Hepatocyte (in vitro differentiated cells): ENCODE results near the gene IL10RA. TPM values are rescaled to one million over a fixed set of nuclear protein-coding genes. Genes with fewer than 3 reads are reported as not detected.

Source experiments
- DNase-seq: peaks from one replicate; pipeline ENCODE4 v3.0.0-alpha.2; 2016; ENCODE audit warnings: low spot score
- H2AFZ ChIP-seq: fragments of 200-600 bp; sonication (generic); 2 replicates; pipeline ENCODE4 v1.6.0; 2016; ENCODE audit warnings: antibody characterized with exemption, mild to moderate bottlenecking
- H3K27ac ChIP-seq: fragments of 200-600 bp; sonication (generic); 2 replicates; pipeline ENCODE4 v1.5.1; 2016; ENCODE audit warnings: mild to moderate bottlenecking
- H3K27me3 ChIP-seq: fragments of 200-600 bp; sonication (generic); 2 replicates; pipeline ENCODE4 v1.6.1; 2016
- H3K36me3 ChIP-seq: fragments of 200-600 bp; sonication (generic); replicated peaks from 2 replicates; pipeline ENCODE4 v1.5.1; 2016; ENCODE audit warnings: low read depth; ENCODE audit not compliant: insufficient read depth
- H3K4me1 ChIP-seq: fragments of 200-600 bp; sonication (generic); 2 replicates; pipeline ENCODE4 v1.5.1; 2016; ENCODE audit warnings: mild to moderate bottlenecking, moderate library complexity; ENCODE audit not compliant: insufficient read depth
- H3K4me2 ChIP-seq: fragments of 200-600 bp; sonication (generic); 2 replicates; pipeline ENCODE4 v1.6.0; 2016
- H3K4me3 ChIP-seq: fragments of 200-600 bp; sonication (generic); 2 replicates; pipeline ENCODE4 v1.5.1; 2016; ENCODE audit warnings: mild to moderate bottlenecking
- H3K79me2 ChIP-seq: fragments of 200-600 bp; sonication (generic); 2 replicates; pipeline ENCODE4 v1.6.0; 2017; ENCODE audit warnings: mild to moderate bottlenecking
- H3K9me2 ChIP-seq: fragments of 200-600 bp; sonication (generic); replicated peaks from 2 replicates; pipeline ENCODE4 v1.6.0; 2017; ENCODE audit warnings: mild to moderate bottlenecking; ENCODE audit not compliant: insufficient read depth
- H3K9me3 ChIP-seq: fragments of 200-600 bp; sonication (generic); 2 replicates; pipeline ENCODE4 v1.5.1; 2016; ENCODE audit warnings: low read depth, mild to moderate bottlenecking
- H4K20me1 ChIP-seq: fragments of 200-600 bp; sonication (generic); 2 replicates; pipeline ENCODE4 v1.6.0; 2016; ENCODE audit warnings: mild to moderate bottlenecking; ENCODE audit not compliant: insufficient read depth, poor library complexity, severe bottlenecking
- CTCF ChIP-seq: fragments of 200-600 bp; sonication (generic); IDR thresholded peaks from 2 replicates; pipeline ENCODE4 v1.5.1; 2016; ENCODE audit warnings: antibody characterized with exemption, mild to moderate bottlenecking; ENCODE audit not compliant: poor library complexity
- EZH2 ChIP-seq: fragments of 200-600 bp; sonication (generic); IDR thresholded peaks from 2 replicates; pipeline ENCODE4 v1.6.1; 2016; ENCODE audit warnings: antibody characterized with exemption, mild to moderate bottlenecking, borderline replicate concordance
- EZH2phosphoT487 ChIP-seq: fragments of 200-600 bp; sonication (generic); IDR thresholded peaks from one replicate; pipeline ENCODE4 v1.6.1; 2018; ENCODE audit warnings: antibody characterized with exemption, mild to moderate bottlenecking, low read depth, moderate library complexity; ENCODE audit not compliant: unreplicated experiment, severe bottlenecking
- WGBS: methylation state at CpG from one replicate; pipeline ENCODE4 v1.1.6; 2016; ENCODE audit warnings: low lambda C conversion rate; ENCODE audit errors: missing lambda C conversion rate; 5-methylcytosine and 5-hydroxymethylcytosine counted together
- polyA plus RNA-seq: library from polyadenylated mRNA; unstranded; fragments of >200 nt; fragmentation: Nextera tagmentation; extraction: Ambion mirVana; gene quantifications from 2 replicates; pipeline ENCODE4 v1.2.1, GENCODE V29; 2016
- total RNA-seq: library from RNA; depleted of rRNA; stranded (reverse); fragments of >200 nt; gene quantifications from 2 replicates; pipeline ENCODE4 v1.2.3, GENCODE V29; 2014

IL10RA gene
- total and polyA plus RNA-seq, 2 experiments from 2014 or later, result 1.5 to 2.3 TPM

GRCh38 chr11:118042141-118042540 lies 55.9 kb downstream of the IL10RA start:
- no peaks in the 10 kb centered on the region for H3K4me1 ChIP-seq
- no peaks in the 10 kb centered on the region for H3K36me3 ChIP-seq
- H3K27ac ChIP-seq, result no peak overlapping the region
- no peak overlapping the region for H2AFZ ChIP-seq
- no peak for DNase-seq
- no peaks in the 10 kb centered on the region for H3K9me3 ChIP-seq
- no peaks in the 10 kb centered on the region for H3K9me2 ChIP-seq
- H3K79me2 ChIP-seq, result no peaks in the 10 kb centered on the region
- TF ChIP-seq EZH2phosphoT487 (no peak), EZH2 (no peak)
- H3K4me2 ChIP-seq, result no peak overlapping the region
- H3K27me3 ChIP-seq, result no peaks in the 10 kb centered on the region
- no peaks in the 10 kb centered on the region for H4K20me1 ChIP-seq
- no peak overlapping the region for H3K4me3 ChIP-seq
- 82% methylated on average over 1 of the region's 1 CpG for WGBS

- Histone ChIP-seq H3K4me2 (no peak overlapping the region), H3K27me3 (no peaks in the 10 kb centered on the region), H2AFZ (no peak overlapping the region), H3K9me3 (no peaks in the 10 kb centered on the region), H3K27ac (no peak overlapping the region), H3K79me2 (no peaks in the 10 kb centered on the region), H3K4me1 (no peaks in the 10 kb centered on the region), H3K36me3 (no peaks in the 10 kb centered on the region), H4K20me1 (no peaks in the 10 kb centered on the region), H3K4me3 (no peak overlapping the region), H3K9me2 (no peaks in the 10 kb centered on the region)
- DNase-seq, result no peak
- TF ChIP-seq EZH2, result no peak
- TF ChIP-seq CTCF, result no peak
- no peak for TF ChIP-seq EZH2phosphoT487
- 83% methylated on average over 4 of the region's 4 CpGs for WGBS
Observed at GRCh38 chr11:118042796-118043195, 56.6 kb downstream of the IL10RA start.

GRCh38 chr11:118045191-118045590 lies 59.0 kb downstream of the IL10RA start:
- H3K27me3 ChIP-seq, result no peaks in the 10 kb centered on the region
- H3K4me3 ChIP-seq, result no peak overlapping the region
- H2AFZ ChIP-seq, result no peak overlapping the region
- H3K9me2 ChIP-seq, result no peaks in the 10 kb centered on the region
- no peaks in the 10 kb centered on the region for H4K20me1 ChIP-seq
- no peaks in the 10 kb centered on the region for H3K79me2 ChIP-seq
- WGBS, result 60% methylated on average over 2 of the region's 2 CpGs
- no peaks in the 10 kb centered on the region for H3K36me3 ChIP-seq
- H3K9me3 ChIP-seq, result no peaks in the 10 kb centered on the region
- H3K27ac ChIP-seq, result no peak overlapping the region
- no peak overlapping the region for H3K4me2 ChIP-seq
- DNase-seq, result no peak
- H3K4me1 ChIP-seq, result no peaks in the 10 kb centered on the region
- TF ChIP-seq EZH2phosphoT487, result no peak

GRCh38 chr11:118046051-118046963 lies 60.1 kb downstream of the IL10RA start:
- no peaks in the 10 kb centered on the region for H3K79me2 ChIP-seq
- H3K9me3 ChIP-seq, result no peaks in the 10 kb centered on the region
- no peaks in the 10 kb centered on the region for H4K20me1 ChIP-seq
- H3K27ac ChIP-seq, result no peak overlapping the region
- DNase-seq, result no peak
- H2AFZ ChIP-seq, result no peak overlapping the region
- no peak overlapping the region for H3K4me2 ChIP-seq
- no peaks in the 10 kb centered on the region for H3K36me3 ChIP-seq
- TF ChIP-seq EZH2 (no peak), EZH2phosphoT487 (no peak), CTCF (no peak)
- no peaks in the 10 kb centered on the region for H3K9me2 ChIP-seq
- H3K4me3 ChIP-seq, result no peak overlapping the region
- H3K4me1 ChIP-seq, result no peaks in the 10 kb centered on the region
- H3K27me3 ChIP-seq, result no peaks in the 10 kb centered on the region
- WGBS, result 59% methylated on average over 5 of the region's 5 CpGs
